ENCODE data around the gene BEND3. TPM values are rescaled to one million over a fixed set of nuclear protein-coding genes. Genes with fewer than 3 reads are reported as not detected.

BEND3 gene
- total and polyA plus RNA-seq, 9 of the 15 experiments (the other 6 are each of a cell fraction or from before 2014, with no cell fraction given), result 0.64 to 8.4 (median 3.3) TPM

- no peak for TF ChIP-seq KLF6 (CRISPR knock-in tag; IDR thresholded peaks at IDR 0.05; ENCODE audit: borderline replicate concordance)
- TF ChIP-seq RFX5 (IDR thresholded peaks at IDR 0.05; ENCODE audit: low read depth, low read length), result no peak
- TF ChIP-seq CTCF (IDR thresholded peaks at IDR 0.05 in 2 of 3, conservative IDR thresholded peaks at IDR 0.05 in 1 of 3; ENCODE audit: insufficient read depth in 2 of 3, low read depth in 1 of 3, low read length in 3 of 3), result peak; percentile 35 to 56 (median 52); a peak in 4 of 6 replicates
- TF ChIP-seq RAD21 (CRISPR knock-in tag; conservative IDR thresholded peaks at IDR 0.05 in 1 of 2, IDR thresholded peaks at IDR 0.05 in 1 of 2), result peak; percentile 39 to 61
- TF ChIP-seq SMC3 (conservative IDR thresholded peaks at IDR 0.05; ENCODE audit: insufficient read depth, low read depth, low read length), result 0 out of 2 replicates have a peak, but pooled peaks have one; percentile 32
- TF ChIP-seq ZHX1 (conservative IDR thresholded peaks at IDR 0.05; ENCODE audit: low read length), result no peak
- TF ChIP-seq ZNF165 (CRISPR knock-in tag; IDR thresholded peaks at IDR 0.05; ENCODE audit: borderline replicate concordance), result no peak
- TF ChIP-seq GTF2B (IDR thresholded peaks at IDR 0.05; ENCODE audit: extremely low read depth, insufficient read length), result no peak
- TF ChIP-seq NCOA2 (IDR thresholded peaks at IDR 0.05; ENCODE audit: partially characterized antibody in 2 of 2), result no peak
- TF ChIP-seq ZZZ3 (IDR thresholded peaks at IDR 0.05), result no peak
- TF ChIP-seq TAF15 (IDR thresholded peaks at IDR 0.05; ENCODE audit: low read depth, low read length), result no peak
- TF ChIP-seq CREB3 (tag; conservative IDR thresholded peaks at IDR 0.05; ENCODE audit: low read depth), result no peak
- TF ChIP-seq ZNF133 (CRISPR knock-in tag; IDR thresholded peaks at IDR 0.05), result no peak
- no peak for TF ChIP-seq ERF (CRISPR knock-in tag; IDR thresholded peaks at IDR 0.05)
- TF ChIP-seq THRB (CRISPR knock-in tag; conservative IDR thresholded peaks at IDR 0.05), result no peak
- TF ChIP-seq POU5F1 (IDR thresholded peaks at IDR 0.05; ENCODE audit: borderline replicate concordance, low read depth, low read length, partially characterized antibody), result no peak
Measured at GRCh38 chr6:107132330-107132954, 17.1 kb upstream of the BEND3 start (continued).
